GM19351 (cell line): Measurements from ENCODE around the gene CYB5D1.

Source experiments
- ATAC-seq: cut with Tn5 transposase; IDR thresholded peaks from one replicate; pipeline ENCODE4 v1.9.1; 2021; ENCODE audit warnings: mild to moderate bottlenecking, moderate library complexity; ENCODE audit not compliant: unreplicated experiment

The CYB5D1 gene

DNA sequence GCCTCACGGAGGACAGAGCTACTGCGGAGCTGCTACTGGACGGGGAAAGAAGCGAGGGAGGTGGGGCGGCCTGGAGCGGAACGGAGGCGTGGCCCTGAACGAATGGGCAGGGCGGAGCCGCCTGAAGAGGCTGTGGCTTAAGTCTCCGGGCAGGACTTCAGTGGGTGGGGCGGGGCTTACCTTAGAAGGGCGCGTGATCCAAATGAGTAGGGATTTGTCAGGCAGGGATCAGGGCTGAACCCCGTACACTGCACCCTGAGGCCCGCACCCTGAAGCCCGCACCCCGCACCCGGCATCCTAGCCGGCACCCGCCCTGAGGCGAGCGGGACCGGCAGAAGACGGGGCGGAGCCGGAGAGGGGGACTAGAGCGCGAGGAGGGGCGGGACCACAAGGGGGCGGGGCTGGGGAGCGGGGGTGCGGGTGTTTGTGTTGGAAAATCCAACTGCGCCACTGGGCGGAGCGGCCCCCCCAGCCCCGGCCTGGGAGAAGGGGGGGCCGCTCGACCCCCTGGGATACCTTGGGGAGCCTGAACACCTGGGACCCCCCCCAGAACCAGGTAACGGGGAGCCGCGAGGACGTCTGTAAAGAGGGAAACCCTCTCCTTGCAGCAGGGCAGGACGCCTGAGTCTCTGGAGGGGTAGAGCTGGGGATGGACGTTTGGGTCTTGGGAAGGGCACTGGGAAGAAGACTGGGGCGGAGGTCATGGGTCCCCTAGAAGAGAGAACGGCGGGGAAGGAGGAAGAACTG lies 23.8 kb upstream of the CYB5D1 start, which contains the start of gene KDM6B:
KDM6B (plus strand) TSS at position 423 of the 747 bp plus-strand sequence. CDS start 11,338 bp downstream, outside the sequence.
- ATAC-seq = peak; percentile 63

DNA sequence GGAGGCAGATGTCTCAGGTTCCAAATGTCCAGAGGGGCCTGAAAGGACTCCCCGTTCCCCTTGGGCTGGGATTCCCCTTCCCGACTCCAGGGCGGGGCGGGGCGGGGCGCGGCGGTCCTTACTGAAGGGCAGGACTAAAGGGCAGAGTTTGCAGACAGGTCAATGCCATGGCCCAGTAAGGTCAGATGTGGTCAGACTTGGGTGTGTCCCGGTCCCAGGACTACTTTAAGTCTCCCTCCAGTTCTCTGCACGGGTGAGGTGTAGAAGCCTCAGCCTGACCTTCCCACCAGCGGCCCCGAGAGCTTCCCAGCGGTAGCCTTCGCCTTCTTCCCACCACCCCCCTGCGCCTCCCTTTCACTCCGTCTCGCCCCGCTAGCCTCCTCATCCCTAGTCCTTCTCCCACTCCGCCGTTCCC lies 23.3 kb upstream of the CYB5D1 start:
- no peak for ATAC-seq

DNA sequence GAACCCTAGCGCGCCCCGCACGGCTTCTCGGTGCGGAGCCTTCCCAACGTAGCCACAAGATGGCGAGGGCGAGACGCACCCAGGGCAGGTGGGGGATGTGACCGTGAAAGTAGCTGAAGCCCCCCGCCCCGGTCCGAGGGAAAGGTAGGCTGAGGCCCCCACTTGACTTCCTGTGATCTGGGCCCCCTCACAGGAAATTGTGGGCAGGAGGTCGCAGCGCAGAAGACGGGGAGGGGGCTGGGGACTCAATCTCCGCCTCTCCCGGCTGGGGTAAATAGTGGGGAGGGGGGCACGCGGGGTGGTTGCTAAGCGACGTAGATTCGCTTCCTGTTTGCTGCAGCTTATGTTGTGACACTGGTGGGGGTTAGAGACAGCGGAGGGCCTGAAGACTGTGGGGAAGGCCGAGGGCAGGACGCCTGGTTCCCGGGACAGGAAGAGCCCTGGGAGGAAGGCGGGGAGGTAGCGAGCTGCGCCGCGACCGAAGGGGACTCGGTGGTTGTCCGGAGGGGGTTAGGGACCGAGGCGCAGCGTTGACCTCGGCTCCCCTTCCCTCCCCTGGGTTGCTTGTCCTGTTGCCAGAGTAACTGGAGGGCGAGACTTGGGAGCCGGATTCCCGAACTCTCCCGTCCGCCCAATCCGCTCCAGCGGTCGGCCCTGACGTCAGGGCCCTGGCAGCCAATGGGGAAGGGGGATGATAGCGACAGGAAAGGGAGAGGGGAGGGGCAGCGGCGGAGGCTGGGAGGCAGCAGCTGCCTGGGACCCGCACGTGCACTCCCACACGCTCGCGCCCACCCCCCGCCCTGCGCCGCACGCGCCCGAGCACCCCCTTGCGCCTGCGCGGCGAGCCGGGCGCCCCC lies 22.6 kb upstream of the CYB5D1 start:
- peak; percentile 42 for ATAC-seq

DNA sequence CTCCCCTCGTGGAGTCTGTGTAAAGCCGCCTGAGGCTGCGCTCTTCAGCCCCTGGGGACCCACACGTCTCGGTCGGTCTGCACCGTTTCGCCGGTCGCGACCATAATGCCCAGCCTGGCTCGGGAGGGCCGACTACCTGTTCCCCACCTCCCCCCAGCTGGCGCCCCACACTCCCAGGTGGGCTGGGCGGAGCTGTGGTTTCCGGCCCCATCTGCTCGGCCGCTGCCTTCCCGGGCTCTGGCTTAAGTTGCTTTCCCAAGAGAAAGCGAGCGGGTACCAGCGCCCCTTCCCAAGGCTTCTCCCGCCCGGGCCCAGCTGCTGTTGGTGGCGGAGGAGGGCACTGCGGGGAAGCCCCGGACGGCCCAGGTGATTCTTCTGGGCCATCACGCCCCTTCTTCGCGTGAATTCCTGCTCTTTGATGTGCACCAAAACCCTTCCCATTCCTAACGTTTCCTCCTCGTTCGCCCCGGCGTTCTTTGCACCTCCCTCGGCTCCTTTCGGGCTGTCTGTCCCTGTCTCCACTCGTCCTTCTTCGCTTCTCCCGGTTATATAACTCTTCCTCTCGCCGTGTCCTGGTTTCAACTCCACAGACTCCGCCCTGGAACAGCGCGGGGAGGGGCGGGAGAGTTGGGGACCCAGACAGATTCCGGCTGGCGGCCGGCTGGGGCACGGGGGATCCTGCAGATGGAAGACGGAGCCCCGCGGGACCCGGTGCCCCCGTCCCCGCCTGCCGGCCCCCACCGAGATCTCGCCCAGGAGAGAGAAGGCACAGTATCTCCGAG lies 21.8 kb upstream of the CYB5D1 start:
- ATAC-seq = peak; percentile 21

DNA sequence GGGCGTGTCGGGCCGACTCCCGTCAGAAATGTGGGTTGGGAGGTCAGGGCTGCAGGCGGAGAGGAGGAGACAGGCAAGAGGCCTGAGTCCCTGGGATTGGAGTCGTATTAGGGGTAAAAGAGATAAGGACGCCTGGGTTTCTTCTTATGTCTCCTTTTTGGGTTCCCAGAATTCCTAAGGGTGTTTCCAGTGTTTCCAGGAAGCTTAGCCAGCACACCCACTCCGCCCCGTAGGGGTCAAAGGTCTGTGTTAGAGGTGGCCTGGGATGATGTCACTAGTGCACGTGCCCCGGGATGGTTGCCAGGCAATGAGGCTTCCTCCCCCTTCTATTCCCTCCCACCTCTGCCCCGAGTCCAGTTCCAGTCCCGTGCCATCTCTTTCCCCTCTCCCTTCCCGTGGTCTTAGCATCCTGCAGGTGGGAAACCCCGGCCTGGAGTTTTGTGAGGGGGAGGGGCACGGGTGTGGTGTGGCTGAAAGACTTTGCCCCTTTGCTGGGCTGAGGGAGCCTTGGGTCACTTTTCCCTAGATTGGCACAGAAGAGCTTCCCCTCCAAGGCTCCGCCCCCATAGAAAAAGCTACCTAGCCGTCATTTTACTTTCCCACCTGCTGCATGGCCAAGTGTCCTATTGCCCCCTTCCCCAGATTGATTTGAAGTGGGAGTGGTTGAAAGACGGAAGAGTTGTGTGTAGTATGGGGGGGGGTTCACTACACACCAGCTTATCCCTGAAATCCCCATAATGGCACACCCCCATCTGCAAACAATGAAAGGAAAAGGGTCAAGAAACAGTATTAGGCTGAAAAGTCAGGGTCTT lies 21.0 kb upstream of the CYB5D1 start:
- ATAC-seq = no peak

DNA sequence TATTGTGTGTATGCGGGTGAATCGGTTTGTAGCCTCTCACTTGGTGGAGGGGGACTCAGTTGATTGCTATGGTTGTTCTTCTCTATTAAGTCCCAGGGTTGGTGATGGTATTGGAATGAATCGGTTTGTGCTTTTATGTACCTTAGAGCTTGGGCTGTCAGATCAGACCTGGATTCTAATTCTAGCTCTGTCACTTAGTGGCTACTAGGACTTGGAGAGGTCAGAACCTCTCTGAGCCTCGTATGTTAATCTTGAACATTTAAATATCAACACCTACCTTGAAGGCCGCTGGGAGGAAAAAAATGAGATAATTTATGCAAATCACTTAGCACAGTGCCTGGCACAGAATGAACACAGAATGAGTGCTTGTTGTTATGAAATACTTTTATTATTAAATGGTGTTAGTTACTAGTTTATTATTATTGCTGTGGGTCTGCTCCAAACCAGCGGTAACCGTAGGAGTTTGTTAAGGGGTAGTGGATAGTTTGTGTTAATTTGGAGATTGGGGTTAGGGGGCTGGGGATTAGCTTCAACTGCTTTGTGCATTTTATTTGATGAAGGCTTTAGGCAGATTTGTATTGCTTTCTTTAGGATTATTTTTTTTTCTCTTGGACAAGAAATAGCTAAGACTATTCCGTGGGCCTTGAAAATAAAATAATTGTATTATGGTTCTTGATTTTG lies 20.3 kb upstream of the CYB5D1 start:
- no peak for ATAC-seq

DNA sequence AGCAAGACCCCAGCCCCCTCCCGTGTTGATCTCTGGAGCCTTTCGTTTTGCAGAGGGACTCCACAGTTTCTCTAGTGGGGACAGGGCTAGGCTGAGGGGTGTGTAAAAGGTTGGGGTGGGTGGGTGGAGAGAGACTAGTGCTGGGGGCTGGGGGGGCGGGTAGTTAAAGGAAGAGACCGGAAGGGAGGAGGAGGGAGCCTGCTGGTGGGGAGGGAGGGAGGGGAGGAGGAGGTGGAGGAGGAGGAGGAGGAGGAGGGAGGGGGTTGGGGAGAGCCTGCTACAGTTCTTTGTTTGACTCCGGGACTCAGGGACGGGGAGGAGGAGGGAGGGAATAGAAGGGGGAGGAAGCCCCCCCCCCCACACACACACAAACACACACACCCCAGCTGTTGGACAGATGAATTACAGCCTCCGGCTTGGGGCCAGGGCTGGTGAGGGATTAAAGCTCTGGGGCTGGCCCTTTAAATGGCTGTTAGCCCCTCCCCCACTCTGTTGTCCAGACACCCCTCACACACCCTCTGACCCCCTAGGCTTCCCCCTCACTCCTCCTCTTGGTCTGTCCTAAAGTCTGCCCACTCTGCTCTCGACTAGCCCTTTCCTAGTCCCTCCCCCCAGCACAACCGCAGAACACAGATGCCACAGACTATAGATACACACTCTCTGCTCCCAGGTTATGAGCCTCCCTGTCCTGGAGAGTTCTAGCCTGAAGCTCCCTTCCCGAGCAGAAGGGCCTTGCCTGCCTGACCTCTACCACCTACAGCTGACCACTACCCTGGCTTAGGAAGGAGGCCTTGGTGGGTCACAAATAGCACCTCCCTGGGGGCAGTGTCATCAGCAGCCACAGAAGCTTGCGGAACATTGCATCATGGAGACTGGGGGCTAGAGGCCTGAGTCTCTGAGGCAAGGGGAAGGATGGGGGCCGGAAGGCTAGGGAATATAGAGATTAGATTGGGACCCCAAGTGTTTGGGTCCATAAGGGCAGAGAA lies 19.4 kb upstream of the CYB5D1 start:
- ATAC-seq = no peak

DNA sequence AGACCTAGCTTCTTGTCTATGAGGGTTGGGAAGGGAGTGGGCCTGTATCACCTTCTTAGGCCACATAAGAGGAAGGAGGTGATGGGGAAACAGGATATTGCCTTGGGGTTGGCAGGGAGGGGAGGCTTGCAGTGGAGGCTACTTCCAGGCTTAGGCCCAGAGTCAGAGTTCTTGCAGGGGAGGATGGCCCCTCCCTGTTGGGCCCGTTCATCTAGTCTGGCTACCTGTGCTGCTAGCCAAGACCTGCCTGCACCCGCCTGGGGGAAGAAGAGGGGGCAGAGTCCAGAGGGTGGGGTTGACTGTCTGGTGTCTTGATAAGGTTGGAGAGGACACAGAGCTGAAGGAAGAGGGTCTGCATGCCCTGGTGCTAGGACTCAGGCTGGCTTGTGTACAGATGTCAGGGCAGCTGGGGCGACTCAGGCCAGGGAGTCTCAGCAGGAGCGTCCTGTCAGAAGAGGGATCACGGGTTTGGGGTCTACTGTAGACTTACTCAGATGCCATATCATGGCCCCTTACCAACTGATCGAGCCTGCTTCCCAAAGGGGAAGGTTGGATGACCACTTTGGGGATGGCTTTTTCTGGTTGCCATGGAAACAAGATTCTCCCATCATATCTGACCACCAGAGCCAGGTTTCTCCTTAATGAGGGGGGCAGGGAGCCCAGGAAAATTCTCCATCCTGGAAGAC lies 18.5 kb upstream of the CYB5D1 start:
- ATAC-seq = no peak

DNA sequence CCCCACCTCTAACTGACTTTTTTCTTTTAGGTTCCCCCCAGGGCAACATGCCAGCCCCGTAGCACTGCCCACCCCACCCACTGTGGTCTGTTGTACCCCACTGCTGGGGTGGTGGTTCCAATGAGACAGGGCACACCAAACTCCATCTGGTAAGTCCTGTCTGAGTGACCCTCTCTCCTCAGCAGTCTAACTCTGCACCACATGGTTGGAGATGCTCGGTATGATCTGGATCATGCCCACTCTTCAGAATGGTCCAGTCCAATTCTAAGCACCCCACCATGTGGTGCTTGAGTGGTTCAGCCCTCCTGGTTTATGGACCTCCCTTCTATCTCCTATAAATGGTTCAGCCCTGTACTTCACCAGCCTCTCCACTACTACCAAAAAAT lies 17.9 kb upstream of the CYB5D1 start:
- no peak for ATAC-seq

DNA sequence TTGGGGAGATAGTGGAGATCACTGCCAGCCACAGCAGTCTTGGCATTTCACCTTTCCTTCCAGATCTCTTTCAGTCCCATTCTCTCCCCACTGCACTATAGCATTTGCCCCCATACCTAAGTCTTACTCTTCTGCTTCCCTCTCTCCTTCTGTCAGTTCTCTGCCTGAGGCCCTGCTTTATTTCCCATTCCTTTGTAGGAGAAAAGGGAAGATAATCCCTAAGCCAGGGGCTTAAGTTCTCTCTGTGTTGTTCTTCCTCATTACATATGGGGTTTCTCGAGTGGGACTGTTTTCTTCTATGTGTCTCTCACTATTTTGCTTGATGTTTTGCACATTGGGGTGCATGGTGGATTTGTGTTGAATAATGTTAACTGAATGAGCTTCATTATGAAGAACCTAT lies 17.4 kb upstream of the CYB5D1 start:
- no peak for ATAC-seq

DNA sequence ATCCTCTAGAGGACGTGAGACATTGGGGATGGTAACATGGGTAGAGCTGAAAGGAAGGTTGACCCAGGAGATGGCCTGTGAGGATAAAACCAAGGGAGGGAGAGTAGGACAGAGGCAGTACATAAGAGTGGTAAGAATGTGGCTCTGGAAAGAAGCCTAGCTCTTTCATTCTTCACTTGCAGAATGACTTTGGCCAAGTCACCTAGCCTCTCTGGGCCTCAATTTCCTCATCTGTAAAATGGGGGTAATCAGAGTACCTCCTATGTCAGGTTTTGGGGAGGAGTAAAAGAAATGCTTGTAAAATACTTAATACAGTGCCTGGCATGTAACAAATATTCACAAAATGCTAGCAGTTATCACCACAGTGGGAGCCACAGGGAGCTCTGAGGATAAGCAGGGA lies 16.9 kb upstream of the CYB5D1 start:
- no peak for ATAC-seq

DNA sequence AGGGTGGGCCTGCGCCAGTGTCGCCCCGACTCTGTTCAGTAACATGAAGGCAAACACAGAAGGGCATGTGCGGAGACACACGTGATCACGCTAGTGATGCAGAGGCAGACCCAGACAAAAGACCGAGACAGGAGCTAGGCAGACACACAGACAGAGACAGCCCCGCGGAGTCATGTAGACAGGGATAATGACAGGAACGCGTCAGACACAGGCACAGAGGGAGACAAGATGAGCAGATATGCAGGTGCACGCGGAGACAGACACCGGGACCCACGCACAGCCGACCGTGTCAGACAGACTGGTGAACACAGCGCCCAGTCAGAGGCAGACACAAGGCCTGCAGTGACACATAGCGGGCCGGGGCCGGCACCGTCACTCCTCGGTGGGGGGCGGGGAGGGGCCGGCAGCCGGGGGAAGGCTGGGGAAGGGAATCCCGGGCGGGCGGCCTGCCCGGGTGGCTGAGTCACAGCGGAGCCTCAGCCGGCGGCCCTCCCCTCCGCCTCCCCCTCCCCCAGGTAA lies 16.3 kb upstream of the CYB5D1 start:
- ATAC-seq = no peak

DNA sequence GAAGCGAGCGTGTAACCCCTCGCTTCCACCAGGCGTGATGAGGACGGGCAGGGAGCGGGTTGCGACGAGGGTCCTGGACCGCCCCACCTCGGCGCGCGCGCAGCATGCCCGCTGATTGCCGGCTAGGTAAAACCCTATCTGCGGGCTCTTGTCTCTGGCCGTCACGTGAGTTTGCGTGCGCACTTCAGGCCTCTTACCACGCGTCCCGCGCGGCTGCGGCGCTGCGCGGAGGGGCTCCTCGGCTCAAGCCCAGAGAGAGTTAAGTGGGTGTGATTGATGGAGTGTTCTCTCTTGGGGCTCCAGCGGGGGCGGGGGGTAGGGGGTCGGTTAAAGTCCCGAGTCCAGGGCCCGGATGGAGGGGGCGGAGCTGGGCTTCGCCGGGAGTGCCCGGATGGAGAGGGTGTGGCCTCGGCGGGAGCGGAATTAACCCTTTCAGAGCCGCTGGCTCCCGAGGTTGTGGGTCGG lies 15.9 kb upstream of the CYB5D1 start:
- ATAC-seq = no peak

DNA sequence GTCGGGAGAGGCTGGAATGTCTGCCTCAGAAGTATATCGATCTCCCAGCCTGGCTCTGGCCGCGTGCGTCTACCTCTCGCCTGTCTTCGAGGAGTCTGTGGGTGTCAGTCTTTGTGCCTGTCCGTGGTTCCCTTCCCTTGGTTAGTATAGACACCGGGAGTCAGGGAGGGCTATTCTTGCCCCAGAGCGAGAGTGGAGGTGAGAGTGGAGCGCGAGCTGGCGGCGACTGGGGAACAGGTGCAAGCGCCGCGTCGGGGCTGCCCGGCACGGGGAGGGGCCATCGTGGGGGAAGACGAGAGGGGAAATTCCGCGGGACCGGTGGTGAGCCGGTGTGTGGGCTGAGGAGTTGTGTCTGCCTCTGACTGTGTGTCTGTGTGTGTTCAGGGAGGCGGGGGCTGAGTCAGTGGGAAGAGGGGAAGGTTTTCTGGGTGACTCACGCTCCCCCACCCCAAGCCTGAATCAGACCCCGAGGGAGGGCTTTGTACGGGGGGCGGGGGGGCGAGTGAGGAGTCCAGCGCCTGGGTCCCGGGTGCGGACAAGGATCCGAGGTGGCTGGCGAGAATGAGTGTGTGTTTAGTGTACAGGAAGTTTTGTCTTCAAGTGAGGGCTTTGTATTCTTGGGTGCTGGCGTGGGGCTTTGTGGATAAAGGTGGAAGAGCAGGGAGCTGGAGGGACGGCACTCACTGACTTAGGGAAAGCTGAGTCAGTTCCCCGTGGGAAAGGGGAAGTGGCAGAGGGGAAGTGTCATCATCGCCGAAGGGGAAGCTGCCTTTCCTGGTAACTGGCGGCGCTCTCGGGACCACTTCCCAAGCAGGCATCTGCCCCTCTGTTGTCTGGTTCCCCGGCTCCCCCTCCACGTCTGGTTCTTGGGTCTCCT lies 15.2 kb upstream of the CYB5D1 start:
- ATAC-seq = no peak

DNA sequence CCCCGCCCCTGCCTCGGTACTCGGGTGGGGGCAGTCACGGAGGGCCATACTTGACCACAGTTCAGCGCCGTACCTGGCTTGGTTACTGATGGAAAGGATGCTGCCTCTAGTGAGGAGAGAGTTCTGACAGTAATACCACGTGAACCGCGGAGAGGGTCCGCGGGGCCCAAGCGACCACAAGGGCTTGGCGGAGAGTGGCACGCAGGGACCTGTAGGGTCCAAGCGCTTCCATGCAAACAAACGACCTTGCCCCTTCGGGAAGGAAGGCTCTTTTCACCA lies 14.6 kb upstream of the CYB5D1 start:
- no peak for ATAC-seq

DNA sequence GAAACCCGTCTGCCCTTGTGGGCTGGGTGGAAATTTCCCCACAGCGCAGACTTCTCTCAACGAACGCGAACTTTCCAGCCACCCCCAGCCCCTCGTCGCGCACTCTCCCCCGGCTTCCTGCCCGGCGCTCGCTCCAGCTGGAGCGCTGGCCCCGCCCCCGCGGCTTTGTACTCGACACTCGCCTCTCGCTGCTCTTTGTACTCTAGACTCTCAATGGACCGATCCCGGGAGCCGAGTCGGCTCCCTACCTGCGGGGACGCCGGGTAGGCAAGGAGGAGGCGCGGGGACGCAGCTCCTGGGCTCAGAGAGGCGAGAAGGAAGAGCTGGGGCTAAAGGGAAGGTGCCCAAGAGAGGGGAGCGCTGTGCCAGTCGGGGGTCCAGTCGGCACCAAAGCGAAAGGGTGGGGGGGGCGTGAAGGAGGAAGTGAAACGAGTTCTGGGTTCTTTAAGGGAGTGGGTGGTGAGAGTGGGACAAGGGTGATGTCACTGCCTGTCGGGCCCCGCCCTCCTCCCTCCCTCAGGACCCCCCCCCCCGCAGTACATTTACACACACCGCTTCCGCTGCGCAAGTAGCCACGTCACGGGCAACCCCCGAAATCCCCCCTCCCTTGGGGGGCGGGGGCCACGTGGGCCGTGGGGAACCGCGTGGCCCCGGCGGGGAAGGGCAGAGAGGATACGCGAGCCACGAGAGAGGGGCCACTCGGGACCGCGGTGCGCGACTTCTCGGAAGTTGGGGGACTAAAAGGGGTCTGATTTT lies 14.1 kb upstream of the CYB5D1 start:
- ATAC-seq = peak; percentile 26
